GM19023 (cell line): Measurements from ENCODE around the gene CCDC177.
A peak's percentile ranks its signal among the peaks of the same experiment; 100 is the strongest.

Experiments
- ATAC-seq: cut with Tn5 transposase; IDR thresholded peaks from one replicate; pipeline ENCODE4 v1.9.1; 2021; ENCODE audit warnings: mild to moderate bottlenecking, moderate library complexity; ENCODE audit not compliant: unreplicated experiment

Gene CCDC177

GRCh38 chr14:69574263-69574953 is at the start of gene CCDC177:
Gene CCDC177 (minus strand): TSS chr14:69574871. CDS start chr14:69573622, 1,249 bp downstream.
- ATAC-seq, result no peak

GRCh38 chr14:69624136-69624535 is 49.5 kb upstream of the CCDC177 start:
- ATAC-seq, result no peak

GRCh38 chr14:69620981-69621380 is 46.3 kb upstream of the CCDC177 start:
- ATAC-seq, result no peak

GRCh38 chr14:69620211-69620611 is 45.5 kb upstream of the CCDC177 start:
- no peak for ATAC-seq

DNA sequence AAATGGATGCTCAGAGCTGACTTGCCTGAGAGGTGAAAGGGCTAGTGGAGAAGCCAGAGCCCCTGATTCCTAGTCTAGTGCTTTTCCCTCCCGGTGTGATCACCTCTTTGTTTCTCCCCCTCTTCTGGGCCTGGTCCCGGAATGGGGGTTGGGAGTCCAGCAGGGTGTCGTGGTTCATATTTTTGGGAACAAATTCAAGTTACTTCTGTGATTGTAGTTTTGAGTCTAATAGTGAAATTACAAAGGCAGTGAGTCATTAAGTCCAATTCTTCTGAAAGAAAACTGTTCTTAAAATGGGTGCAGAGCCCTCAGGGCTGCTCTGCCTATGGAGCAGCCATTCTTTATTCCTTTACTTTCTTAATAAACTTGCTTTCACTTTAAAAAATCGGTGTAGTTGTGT is 44.3 kb upstream of the CCDC177 start:
- no peak for ATAC-seq

DNA sequence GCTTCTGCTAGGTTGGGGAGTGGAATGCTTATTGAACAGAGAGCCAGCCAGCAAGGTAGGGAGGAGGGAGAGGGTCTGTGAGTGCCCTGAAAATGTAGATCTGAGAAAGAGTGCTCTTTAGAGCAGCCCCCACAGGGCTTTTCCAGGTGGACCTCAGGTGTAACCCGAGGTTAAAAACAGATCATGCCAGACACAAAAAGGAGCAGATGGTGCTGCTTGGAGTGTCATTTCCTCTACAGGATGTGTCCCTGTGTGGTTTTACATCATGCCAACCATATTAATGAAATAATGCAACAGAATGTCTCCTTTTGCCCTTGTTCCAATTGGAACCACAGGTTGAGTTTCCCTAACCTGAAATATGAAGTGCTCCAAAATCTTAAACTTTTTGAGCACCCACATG is 43.1 kb upstream of the CCDC177 start:
- ATAC-seq, result no peak

DNA sequence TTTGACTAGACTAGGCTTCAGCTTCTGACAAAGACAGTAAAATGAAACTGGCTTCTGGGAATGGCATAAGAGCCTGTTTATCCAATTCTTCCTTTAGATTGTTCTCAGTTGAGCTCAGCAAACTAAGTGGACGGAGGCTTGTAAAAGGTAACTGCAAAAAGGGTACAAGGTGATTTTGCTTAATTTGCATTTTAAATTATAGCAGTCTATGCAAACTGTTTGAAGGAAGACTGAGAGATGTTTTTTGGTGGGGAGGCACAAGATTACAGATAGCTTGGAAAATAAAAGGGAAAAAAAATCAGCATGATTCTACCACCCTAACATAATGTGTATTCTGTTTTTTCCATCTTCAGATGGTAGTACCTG is 41.7 kb upstream of the CCDC177 start:
- no peak for ATAC-seq

DNA sequence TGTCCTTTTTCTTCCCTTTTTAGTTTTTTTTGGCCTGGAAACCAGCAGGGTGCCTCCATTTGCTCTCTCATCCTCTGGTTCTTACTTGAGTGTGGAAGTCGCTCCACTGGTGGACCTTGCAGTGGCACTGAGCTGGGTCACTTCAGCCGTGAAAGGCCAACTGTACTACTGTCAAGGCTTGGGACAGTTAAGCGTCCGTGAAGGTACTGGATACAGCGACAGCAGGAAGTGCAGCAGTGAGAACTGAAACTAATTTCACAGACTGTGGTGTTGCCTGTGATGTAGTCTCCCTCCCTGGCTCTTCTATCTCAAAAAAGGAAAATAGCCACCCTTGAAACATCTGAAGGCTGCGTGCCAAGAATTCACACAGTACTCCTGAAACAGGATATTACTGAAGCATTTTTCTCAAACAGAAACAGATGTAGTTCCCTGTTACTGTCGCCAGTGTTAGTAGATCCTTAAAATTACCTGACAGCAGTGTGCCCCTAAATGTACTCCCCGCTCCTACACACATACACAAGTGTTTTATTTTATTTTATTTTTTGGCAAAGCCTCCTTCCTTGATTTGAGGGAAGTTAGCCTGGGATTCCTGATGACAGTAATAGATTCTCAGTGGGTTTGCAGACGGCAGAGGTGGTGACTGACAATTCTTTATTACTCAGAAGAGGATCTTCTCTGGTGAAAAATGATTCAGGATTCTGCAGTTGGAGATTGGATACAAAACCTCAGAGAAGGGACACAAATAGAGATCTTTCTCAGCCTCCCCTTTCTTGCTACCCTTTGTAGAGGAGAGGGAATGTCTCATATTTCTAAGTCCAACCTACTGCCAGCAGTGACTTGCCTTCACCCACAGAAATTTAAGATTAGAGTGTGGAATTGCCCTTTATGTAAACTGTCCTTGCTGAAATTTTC is 41.1 kb upstream of the CCDC177 start:
- peak; percentile 51 for ATAC-seq

DNA sequence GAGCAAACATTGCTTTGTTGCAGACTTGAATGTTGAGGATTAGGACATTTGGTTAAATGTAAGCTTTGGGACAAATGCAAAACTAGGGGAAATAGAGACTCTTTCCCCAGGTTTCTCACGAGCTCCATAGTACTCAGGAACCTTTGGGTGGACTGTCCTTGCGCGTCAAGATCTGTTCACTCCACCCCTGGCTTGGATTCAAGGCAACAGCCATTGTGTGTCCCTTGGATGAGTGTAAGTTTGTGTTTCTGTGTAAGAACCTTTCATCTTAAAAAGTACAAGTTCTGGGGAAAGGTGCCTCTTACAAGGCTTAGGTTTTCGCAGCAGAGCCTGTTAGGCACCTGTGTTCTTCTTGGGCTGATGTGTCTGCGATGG is 40.4 kb upstream of the CCDC177 start:
- ATAC-seq, result no peak

- ATAC-seq, result no peak
These were observed 39.9 kb upstream of the CCDC177 start for GRCh38 chr14:69614592-69614991.

GRCh38 chr14:69613312-69614073 is 38.8 kb upstream of the CCDC177 start:
- no peak for ATAC-seq

GRCh38 chr14:69612783-69613130 is 38.1 kb upstream of the CCDC177 start:
- no peak for ATAC-seq

- peak; percentile 24 for ATAC-seq
These were observed 37.5 kb upstream of the CCDC177 start for GRCh38 chr14:69612014-69612782.

DNA sequence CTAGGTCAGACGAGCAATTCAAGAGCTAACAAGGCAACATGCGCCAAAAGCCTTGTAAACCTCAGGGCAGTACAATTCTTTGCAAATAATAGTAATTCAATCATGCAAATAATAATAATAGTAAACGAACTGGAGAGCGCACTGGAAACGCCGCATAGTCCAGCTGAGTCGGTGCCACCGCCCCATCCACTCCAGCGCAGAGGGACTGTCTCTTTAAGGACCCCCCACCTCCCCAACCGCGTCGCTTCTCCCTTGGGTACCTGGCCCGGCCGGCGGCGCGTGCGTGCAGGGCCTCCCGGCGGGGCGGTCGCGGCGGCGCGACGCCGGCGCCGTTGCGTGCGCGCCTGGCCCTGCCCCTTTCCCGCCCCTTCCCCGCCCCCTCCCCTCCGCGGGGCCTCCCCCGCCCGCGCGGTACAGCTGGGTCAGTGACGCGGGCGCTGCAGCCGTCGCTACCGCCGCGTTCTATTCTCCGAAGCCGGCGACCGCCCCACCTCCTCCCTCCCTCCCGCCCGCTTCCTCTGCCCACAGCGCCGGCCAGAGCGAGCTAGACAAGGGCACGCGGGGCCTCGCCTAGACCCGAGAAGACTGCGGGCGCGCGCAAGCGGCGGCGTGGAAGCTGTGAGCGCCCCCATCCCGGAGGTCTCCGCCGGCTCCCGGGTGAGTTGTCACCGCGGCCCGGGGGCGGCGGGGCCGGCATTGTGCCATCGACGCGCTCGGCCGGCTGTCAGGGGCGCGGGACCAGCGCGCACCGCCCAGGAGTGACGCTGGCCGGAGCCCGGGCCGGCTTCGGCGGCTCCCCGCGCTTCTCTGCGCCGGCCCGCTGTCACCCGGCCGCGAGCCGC is 36.7 kb upstream of the CCDC177 start, which contains the start of gene SUSD6:
Gene SUSD6 (plus strand): TSS at position 425 of the 842 bp plus-strand sequence. CDS start 46,997 bp downstream, outside the sequence.
- ATAC-seq, result peak; percentile 70

- ATAC-seq, result no peak
These were observed 36.2 kb upstream of the CCDC177 start for GRCh38 chr14:69610874-69611171.

DNA sequence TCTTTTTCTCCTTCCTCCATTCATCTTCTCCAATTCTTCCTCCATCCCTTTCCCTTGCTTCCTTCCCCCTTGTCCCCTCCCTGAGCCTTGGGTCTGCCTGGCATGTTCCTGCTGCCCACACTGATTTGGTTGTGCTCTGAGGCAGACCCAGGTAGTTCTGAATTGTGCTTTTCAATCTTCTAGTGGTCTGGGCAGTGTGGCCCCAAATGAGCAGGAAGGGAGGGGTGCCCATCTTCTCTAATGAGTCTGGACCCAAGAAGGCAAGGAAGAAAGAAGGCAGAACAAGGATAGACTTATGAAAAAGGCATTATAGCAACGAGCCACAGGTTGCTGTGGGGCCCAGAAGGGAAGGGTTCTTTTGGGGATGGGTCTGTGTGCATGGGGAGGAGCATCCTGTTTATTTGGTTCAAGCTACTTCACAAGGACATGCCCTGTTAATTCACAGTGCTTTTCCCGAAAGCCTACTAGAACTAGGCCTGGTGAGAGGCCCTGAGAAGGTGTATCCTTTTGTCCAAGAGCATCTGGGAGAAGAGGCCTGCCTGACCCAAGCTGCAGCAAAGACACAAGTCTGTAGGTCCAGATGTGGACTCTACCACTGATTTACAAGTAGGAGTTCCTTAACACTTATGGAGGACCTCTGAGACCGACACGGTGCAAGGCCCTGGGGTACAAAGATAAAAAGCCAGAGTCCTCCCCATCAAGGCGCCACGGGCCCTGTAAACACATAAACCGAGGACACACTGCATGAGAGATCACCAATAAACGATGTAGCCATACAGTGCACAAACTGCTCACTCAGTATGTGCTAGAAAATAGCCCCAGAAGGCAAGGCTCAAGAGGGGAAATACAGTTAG is 35.6 kb upstream of the CCDC177 start:
- ATAC-seq, result no peak

- no peak for ATAC-seq
These were observed 31.9 kb upstream of the CCDC177 start for GRCh38 chr14:69606258-69607184.

GRCh38 chr14:69605738-69606137 is 31.1 kb upstream of the CCDC177 start:
- ATAC-seq, result no peak
